ENCODE measurements around the gene LYST.

DNA sequence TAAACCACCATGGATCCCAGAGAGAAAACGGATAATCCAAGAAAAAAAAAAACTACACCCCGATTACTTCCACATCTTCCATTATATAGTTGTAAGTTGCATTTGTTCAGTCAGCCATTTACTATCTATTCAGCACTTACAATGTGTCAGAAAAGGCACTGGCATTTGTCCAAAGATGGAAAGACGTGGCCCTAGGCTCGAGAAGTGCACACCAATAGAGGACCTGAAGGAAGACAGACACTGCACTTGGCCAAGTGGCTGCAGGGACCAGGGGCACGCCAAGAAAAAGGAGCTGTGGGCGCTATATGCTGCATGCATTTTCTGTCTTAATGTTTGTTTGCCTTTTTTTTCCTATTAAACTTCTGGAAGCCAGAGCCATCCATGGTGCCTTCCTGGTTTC lies 45.2 kb upstream of the LYST start:
- TF ChIP-seq POLR2A (IDR thresholded peaks at IDR 0.05; ENCODE audit: low read depth, low read length), result no peak
- TF ChIP-seq, protein P1, sequence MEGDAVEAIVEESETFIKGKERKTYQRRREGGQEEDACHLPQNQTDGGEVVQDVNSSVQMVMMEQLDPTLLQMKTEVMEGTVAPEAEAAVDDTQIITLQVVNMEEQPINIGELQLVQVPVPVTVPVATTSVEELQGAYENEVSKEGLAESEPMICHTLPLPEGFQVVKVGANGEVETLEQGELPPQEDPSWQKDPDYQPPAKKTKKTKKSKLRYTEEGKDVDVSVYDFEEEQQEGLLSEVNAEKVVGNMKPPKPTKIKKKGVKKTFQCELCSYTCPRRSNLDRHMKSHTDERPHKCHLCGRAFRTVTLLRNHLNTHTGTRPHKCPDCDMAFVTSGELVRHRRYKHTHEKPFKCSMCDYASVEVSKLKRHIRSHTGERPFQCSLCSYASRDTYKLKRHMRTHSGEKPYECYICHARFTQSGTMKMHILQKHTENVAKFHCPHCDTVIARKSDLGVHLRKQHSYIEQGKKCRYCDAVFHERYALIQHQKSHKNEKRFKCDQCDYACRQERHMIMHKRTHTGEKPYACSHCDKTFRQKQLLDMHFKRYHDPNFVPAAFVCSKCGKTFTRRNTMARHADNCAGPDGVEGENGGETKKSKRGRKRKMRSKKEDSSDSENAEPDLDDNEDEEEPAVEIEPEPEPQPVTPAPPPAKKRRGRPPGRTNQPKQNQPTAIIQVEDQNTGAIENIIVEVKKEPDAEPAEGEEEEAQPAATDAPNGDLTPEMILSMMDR (IDR thresholded peaks at IDR 0.05; ENCODE audit: extremely low read depth in 1 of 2, insufficient read depth in 1 of 2, low read depth in 1 of 2, low read length in 2 of 2), result no peak
- TF ChIP-seq MYC (IDR thresholded peaks at IDR 0.05; ENCODE audit: low read depth, low read length), result no peak
- TF ChIP-seq MAX (IDR thresholded peaks at IDR 0.05; ENCODE audit: insufficient read depth, insufficient read length), result no peak
- TF ChIP-seq POLR2AphosphoS5 (IDR thresholded peaks at IDR 0.05; ENCODE audit: insufficient read depth, low read depth, low read length), result no peak
- TF ChIP-seq EZH2 (IDR thresholded peaks at IDR 0.05; ENCODE audit: borderline replicate concordance, low read depth, low read length, severe bottlenecking), result no peak
- no peak for TF ChIP-seq GATA2 (IDR thresholded peaks at IDR 0.05; ENCODE audit: insufficient read depth, insufficient read length, low read depth, low read length)
- no peak for TF ChIP-seq JUN (IDR thresholded peaks at IDR 0.05; ENCODE audit: borderline replicate concordance, insufficient read depth, insufficient read length, low read depth)
- no peak for TF ChIP-seq FOS (IDR thresholded peaks at IDR 0.05; ENCODE audit: borderline replicate concordance, insufficient read depth, low read length)
